GM23248 (cell line): ENCODE results near the gene PRPS1. TPM values are rescaled to one million over a fixed set of nuclear protein-coding genes. Genes with fewer than 3 reads are reported as not detected.

Experiments used
- DNase-seq: peaks from one replicate; pipeline ENCODE4 v3.0.0-alpha.2; 2015
- H2AFZ ChIP-seq: fragments of 200-600 bp; sonication (generic); 2 replicates; pipeline ENCODE4 v1.6.1; 2016; ENCODE audit warnings: antibody characterized with exemption
- H3F3A ChIP-seq: fragments of 200-600 bp; sonication (generic); 2 replicates; pipeline ENCODE4 v1.6.1; 2016; ENCODE audit warnings: mild to moderate bottlenecking, antibody characterized with exemption, mixed run types; ENCODE audit not compliant: insufficient read depth
- H3K27ac ChIP-seq: fragments of 200-600 bp; sonication (generic); 2 replicates; pipeline ENCODE4 v1.5.1; 2016; ENCODE audit warnings: mild to moderate bottlenecking
- H3K27me3 ChIP-seq: fragments of 200-600 bp; sonication (generic); replicated peaks from 2 replicates; pipeline ENCODE4 v1.6.1; 2016; ENCODE audit warnings: mild to moderate bottlenecking; ENCODE audit not compliant: insufficient read depth
- H3K36me3 ChIP-seq: fragments of 200-600 bp; sonication (generic); 2 replicates; pipeline ENCODE4 v1.6.1; 2016; ENCODE audit warnings: low read depth, mild to moderate bottlenecking
- H3K4me1 ChIP-seq: fragments of 200-600 bp; sonication (generic); 2 replicates; pipeline ENCODE4 v1.6.1; 2016; ENCODE audit warnings: mild to moderate bottlenecking; ENCODE audit not compliant: insufficient read depth
- H3K4me2 ChIP-seq: fragments of 200-600 bp; sonication (generic); one replicate; pipeline ENCODE4 v1.6.1; 2016; ENCODE audit warnings: mild to moderate bottlenecking; ENCODE audit not compliant: unreplicated experiment
- H3K4me3 ChIP-seq: fragments of 200-600 bp; sonication (generic); 2 replicates; pipeline ENCODE4 v1.5.1; 2016; ENCODE audit warnings: mild to moderate bottlenecking
- H3K79me2 ChIP-seq: fragments of 200-600 bp; sonication (generic); 2 replicates; pipeline ENCODE4 v1.6.1; 2016; ENCODE audit warnings: mild to moderate bottlenecking; ENCODE audit not compliant: insufficient read depth
- H3K9ac ChIP-seq: fragments of 200-600 bp; sonication (generic); 2 replicates; pipeline ENCODE4 v1.6.1; 2016; ENCODE audit warnings: mild to moderate bottlenecking
- H3K9me2 ChIP-seq: fragments of 200-600 bp; sonication (generic); 2 replicates; pipeline ENCODE4 v1.6.1; 2016; ENCODE audit warnings: mixed run types, mild to moderate bottlenecking, moderate library complexity; ENCODE audit not compliant: insufficient read depth
- H3K9me3 ChIP-seq: fragments of 200-600 bp; sonication (generic); one replicate; pipeline ENCODE4 v1.6.1; 2017; ENCODE audit warnings: low read depth
- H4K20me1 ChIP-seq: fragments of 200-600 bp; sonication (generic); 2 replicates; pipeline ENCODE4 v1.6.0; 2016; ENCODE audit not compliant: insufficient read depth
- EZH2 ChIP-seq: fragments of 200-600 bp; sonication (generic); IDR thresholded peaks from 2 replicates; pipeline ENCODE4 v1.6.1; 2018; ENCODE audit warnings: antibody characterized with exemption, mild to moderate bottlenecking; ENCODE audit not compliant: insufficient read depth, poor library complexity, severe bottlenecking
- EZH2phosphoT487 ChIP-seq: fragments of 200-600 bp; sonication (generic); IDR thresholded peaks from 2 replicates; pipeline ENCODE4 v1.6.1; 2018; ENCODE audit warnings: antibody characterized with exemption, moderate library complexity, mild to moderate bottlenecking, low read depth; ENCODE audit not compliant: insufficient read depth
- whole genome bisulfite sequencing, 2 experiments: methylation state at CpG; one replicate each; pipeline ENCODE4 v1.1.6; 2015 to 2017; ENCODE audit warnings: low lambda C conversion rate in 2 of 2, low coverage in 1 of 2; ENCODE audit errors: missing lambda C conversion rate in 2 of 2; 5-methylcytosine and 5-hydroxymethylcytosine counted together
- in situ Hi-C: fragments of 300-500 bp; cut with MboI; formaldehyde crosslinking; loops from 2 replicates; pipeline ENCODE4 v1.15.0; 2020
- polyA plus RNA-seq: library from polyadenylated mRNA; unstranded; fragments of >200 nt; fragmentation: Nextera tagmentation; extraction: Ambion mirVana; gene quantifications from 2 replicates; pipeline ENCODE4 v1.2.1, GENCODE V29; 2016
- total RNA-seq: library from RNA; depleted of rRNA; stranded (reverse); fragments of >200 nt; shearing (Covaris generic); gene quantifications from 2 replicates; pipeline ENCODE4 v1.2.3, GENCODE V29; 2014; rRNA removed

PRPS1 gene
- 76.7 and 96.9 TPM in 2 replicates for total RNA-seq
- 87.7 and 92.1 TPM in 2 replicates for polyA plus RNA-seq

DNA sequence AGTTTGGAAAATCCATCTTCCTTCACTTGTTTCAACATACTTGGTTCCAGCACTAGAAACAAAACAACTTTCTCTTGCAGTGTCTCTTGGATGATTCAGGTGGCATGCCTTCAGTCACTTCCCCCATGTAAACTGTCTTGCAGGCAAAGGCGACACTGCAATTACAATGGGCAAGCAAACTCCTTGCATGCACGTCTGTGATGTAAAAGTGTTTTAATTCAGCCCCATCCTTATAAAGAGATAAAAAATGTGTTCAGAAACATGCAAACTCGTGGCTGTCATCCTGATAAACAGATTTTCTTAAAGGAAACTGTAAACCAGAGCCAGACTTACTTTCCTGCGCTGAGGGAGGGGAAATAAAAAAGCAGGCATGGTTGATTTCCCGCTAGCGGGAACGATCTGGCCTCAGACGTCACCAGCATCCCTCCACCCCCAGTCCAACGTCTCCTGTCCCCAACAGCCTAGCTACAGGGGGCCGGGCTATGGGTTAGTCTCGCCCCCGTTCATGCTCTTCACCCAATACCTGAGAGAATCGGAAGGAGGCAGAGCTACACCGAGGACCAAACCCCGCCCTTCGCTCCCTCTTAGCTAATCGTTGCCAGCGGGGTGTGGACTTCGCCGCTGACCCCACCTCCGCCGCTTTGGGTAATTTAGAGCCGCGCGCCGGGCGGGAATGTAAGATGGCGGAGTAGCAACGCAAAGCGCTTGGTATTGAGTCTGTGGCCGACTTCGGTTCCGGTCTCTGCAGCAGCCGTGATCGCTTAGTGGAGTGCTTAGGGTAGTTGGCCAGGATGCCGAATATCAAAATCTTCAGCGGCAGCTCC is at the start of gene PRPS1:
Gene PRPS1, plus strand, starts transcription at position 673 of the 824 bp plus-strand sequence. Its CDS starts 119 bp downstream, at position 792.
- H4K20me1 ChIP-seq: no peaks in the 10 kb centered on the region
- peaks cover 44% of the 10 kb centered on the region for H3K79me2 ChIP-seq
- peaks cover 14% of the 10 kb centered on the region; the same call in 1 of the 2 replicates for H3K4me1 ChIP-seq
- no peaks in the 10 kb centered on the region for H3K9me2 ChIP-seq
- peak within 1 kb of the TSS; percentile 86 for H2AFZ ChIP-seq
- peaks cover 11% of the 10 kb centered on the region; the same call in 1 of the 2 replicates for H3F3A ChIP-seq
- no peaks in the 10 kb centered on the region for H3K36me3 ChIP-seq
- H3K9ac ChIP-seq: peak within 1 kb of the TSS; percentile 89
- H3K27ac ChIP-seq: peak within 1 kb of the TSS; percentile 77
- in situ Hi-C loops: no loop called here
- H3K4me3 ChIP-seq: peak within 1 kb of the TSS; percentile 80
- peak within 1 kb of the TSS; percentile 83 for H3K4me2 ChIP-seq
- no peak for TF ChIP-seq EZH2
- no peak for TF ChIP-seq EZH2phosphoT487
- H3K9me3 ChIP-seq: no peaks in the 10 kb centered on the region
- H3K27me3 ChIP-seq: no peaks in the 10 kb centered on the region
- WGBS, 2 experiments: 0 to 2% methylated on average over 22 to 25 of the region's 37 CpGs
- peak; percentile 95 for DNase-seq

DNA sequence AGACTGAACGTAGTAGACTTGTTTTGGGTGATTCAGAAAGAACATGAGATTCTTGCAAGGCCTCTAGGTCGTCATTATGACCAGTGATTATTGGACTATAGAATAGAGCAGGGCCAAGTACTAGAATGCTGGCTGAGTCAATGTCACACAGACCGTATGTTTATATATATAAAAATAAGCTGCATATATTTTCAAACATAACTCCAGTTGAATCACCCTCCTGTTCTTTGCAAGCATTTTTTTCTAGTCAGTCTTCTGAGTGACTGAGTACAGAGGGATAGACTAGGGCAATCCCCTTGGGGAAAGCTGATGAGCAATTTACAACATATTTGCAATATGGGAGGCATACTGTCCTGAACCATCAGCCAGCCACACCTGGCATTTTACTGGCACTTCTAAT is 48.4 kb upstream of the PRPS1 start:
- no peaks in the 10 kb centered on the region for H3K9me2 ChIP-seq
- no peaks in the 10 kb centered on the region for H3K36me3 ChIP-seq
- H3K4me1 ChIP-seq: peaks cover 4% of the 10 kb centered on the region
- no peak overlapping the region for H3K4me2 ChIP-seq
- DNase-seq: peak; percentile 73
- no peak overlapping the region for H2AFZ ChIP-seq
- peaks cover 7% of the 10 kb centered on the region for H3F3A ChIP-seq
- peak overlapping the region; percentile 21; the same call in 1 of the 2 replicates for H3K27ac ChIP-seq
- no peaks in the 10 kb centered on the region for H3K79me2 ChIP-seq
- no peak overlapping the region for H3K9ac ChIP-seq
- no peaks in the 10 kb centered on the region for H3K9me3 ChIP-seq
- no peaks in the 10 kb centered on the region for H4K20me1 ChIP-seq
- TF ChIP-seq EZH2phosphoT487 (no peak), EZH2 (no peak)
- in situ Hi-C loops: no loop called here
- no peak overlapping the region for H3K4me3 ChIP-seq
- no peaks in the 10 kb centered on the region for H3K27me3 ChIP-seq
- 35 to 37% methylated on average over 3 of the region's 3 CpGs for WGBS, 2 experiments

DNA sequence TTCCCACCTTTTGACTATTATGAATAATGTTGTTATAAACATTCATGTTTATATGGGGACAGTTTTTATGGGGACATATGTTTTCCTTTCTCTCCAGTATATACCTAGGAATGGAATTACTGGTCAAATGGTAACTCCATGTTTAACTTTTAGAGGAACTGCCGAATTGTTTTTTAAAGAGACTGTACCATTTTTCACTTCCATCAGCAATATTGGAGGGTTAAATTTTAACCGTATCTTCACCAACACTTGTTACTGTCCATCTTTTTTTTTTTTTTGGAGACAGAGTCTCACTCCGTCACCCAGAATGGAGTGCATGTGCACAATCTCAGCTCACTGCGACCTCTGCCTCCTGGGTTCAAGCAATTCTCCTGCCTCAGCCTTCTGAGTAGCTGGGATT is 46.4 kb upstream of the PRPS1 start:
- no peak for TF ChIP-seq EZH2
- TF ChIP-seq EZH2phosphoT487: no peak
- in situ Hi-C loops: no loop called here
- WGBS, 2 experiments: 82 to 84% methylated on average over 3 to 4 of the region's 4 CpGs
- H3K27me3 ChIP-seq: no peaks in the 10 kb centered on the region
- H3K79me2 ChIP-seq: no peaks in the 10 kb centered on the region
- no peak overlapping the region for H2AFZ ChIP-seq
- no peaks in the 10 kb centered on the region for H3K9me3 ChIP-seq
- H3K9me2 ChIP-seq: no peaks in the 10 kb centered on the region
- no peak overlapping the region for H3K9ac ChIP-seq
- H3K36me3 ChIP-seq: no peaks in the 10 kb centered on the region
- H3K4me1 ChIP-seq: no peaks in the 10 kb centered on the region
- no peak overlapping the region for H3K27ac ChIP-seq
- H3K4me2 ChIP-seq: no peak overlapping the region
- DNase-seq: no peak
- no peak overlapping the region for H3K4me3 ChIP-seq
- H4K20me1 ChIP-seq: no peaks in the 10 kb centered on the region
- H3F3A ChIP-seq: peaks cover 4% of the 10 kb centered on the region; the same call in 1 of the 2 replicates

DNA sequence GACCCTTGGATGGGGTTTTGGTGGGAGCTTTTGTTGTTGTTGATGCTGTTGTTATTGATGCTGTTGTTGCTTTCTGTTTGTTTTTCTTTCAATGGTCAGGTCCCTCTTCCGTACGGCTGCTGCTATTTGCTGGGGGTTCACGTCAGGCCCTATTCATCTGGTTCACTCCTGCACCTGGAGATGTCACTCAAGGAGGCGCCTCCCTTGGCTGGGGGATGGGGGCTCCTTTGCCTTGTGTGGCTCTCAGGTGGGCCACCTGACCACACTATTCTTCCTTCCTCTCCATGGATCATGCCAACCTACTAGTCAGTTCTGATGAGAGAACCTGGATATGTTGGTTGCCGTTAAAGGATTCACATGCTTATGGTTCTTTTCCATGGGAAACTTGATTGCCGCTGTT is 39.1 kb upstream of the PRPS1 start:
- WGBS, 2 experiments: 90 to 91% methylated on average over 3 to 6 of the region's 6 CpGs
- Histone ChIP-seq H3K4me2 (no peak overlapping the region), H3K79me2 (no peaks in the 10 kb centered on the region), H3K27ac (no peak overlapping the region), H4K20me1 (no peaks in the 10 kb centered on the region), H3K4me1 (no peaks in the 10 kb centered on the region), H3K9me3 (no peaks in the 10 kb centered on the region), H2AFZ (no peak overlapping the region), H3K36me3 (no peaks in the 10 kb centered on the region), H3K4me3 (no peak overlapping the region), H3K9me2 (no peaks in the 10 kb centered on the region), H3K27me3 (no peaks in the 10 kb centered on the region), H3K9ac (no peak overlapping the region), H3F3A (no peaks in the 10 kb centered on the region)
- TF ChIP-seq EZH2phosphoT487: no peak
- TF ChIP-seq EZH2: no peak
- no peak for DNase-seq
- in situ Hi-C loops: no loop called here
